GM12865 (cell line): ENCODE measurements around the gene HOXB9.
A peak's percentile ranks its signal among the peaks of the same experiment; 100 is the strongest.

Experiments used
- DNase-seq: peaks from one replicate; pipeline ENCODE4 v3.0.0; 2010; ENCODE audit warnings: low read depth
- H3K4me3 ChIP-seq: 2 replicates; pipeline ENCODE4 v1.5.1; 2011; ENCODE audit warnings: mild to moderate bottlenecking, low read depth, low read length, control low read depth
- TF ChIP-seq, protein P1 (sequence below): IDR thresholded peaks from 2 replicates; pipeline ENCODE4 v1.5.1; 2011; ENCODE audit warnings: low read length, control low read depth, low read depth, inconsistent platforms; ENCODE audit not compliant: insufficient read depth; ENCODE audit errors: missing control alignments

Gene HOXB9

DNA sequence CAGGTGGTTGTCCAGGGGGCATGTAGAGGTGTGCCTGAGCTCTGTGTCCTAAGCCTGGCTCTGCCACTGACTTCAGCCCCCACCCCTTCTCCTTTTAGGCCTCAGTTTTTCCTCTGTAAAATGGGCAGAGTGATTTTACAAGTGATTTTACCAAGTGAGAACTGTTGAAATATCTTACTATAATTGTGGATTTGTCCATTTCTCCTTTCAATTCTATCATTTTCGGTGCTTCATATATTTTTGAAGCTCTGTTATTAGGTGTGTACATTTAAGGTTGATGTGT lies 21.7 kb upstream of the HOXB9 start:
- H3K4me3 ChIP-seq = peak overlapping the region; percentile 57
- no peak for DNase-seq
- TF ChIP-seq, protein P1, sequence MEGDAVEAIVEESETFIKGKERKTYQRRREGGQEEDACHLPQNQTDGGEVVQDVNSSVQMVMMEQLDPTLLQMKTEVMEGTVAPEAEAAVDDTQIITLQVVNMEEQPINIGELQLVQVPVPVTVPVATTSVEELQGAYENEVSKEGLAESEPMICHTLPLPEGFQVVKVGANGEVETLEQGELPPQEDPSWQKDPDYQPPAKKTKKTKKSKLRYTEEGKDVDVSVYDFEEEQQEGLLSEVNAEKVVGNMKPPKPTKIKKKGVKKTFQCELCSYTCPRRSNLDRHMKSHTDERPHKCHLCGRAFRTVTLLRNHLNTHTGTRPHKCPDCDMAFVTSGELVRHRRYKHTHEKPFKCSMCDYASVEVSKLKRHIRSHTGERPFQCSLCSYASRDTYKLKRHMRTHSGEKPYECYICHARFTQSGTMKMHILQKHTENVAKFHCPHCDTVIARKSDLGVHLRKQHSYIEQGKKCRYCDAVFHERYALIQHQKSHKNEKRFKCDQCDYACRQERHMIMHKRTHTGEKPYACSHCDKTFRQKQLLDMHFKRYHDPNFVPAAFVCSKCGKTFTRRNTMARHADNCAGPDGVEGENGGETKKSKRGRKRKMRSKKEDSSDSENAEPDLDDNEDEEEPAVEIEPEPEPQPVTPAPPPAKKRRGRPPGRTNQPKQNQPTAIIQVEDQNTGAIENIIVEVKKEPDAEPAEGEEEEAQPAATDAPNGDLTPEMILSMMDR = no peak

DNA sequence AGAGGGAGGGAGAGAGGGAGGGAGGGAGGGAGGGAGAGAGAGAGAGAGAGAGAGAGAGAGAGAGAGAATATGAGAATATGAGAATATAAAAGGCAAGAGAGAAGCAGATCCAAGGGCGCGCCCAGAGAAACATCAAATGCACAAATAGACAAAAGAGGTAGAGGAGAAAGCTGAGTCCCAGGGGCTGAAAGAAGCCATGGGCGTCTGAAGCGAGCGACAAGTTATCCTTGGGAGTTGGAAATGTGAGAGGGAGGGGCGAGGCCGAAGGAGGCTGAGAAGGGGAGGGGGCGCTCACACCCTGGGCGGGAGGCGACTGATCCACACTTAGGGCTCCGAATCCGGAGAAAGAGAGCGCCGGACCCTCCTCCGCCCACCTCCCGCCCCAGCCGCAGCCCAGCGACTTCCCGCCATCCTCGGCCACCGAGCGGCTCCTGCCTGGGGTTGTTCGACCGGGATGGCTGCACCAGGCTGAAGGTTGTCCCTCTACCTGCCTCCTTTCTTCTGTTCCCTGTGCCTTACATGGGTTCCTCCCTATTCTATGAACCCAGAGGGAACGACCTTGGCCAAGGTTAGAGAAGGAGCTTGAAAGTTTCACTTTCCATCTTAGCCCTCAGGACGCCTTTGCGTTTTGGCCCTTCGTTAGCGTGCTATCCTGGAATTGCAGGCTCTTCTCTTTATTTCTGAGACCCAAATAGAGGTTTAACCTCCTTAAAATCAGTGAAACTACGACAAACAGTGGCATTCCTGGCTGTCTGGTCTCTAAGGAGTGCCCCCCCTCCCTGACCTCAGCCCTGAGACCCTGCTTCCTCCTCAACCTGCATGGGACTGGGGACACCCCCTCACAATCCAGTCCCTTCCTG lies 21.2 kb upstream of the HOXB9 start:
- peak overlapping the region; percentile 57 for H3K4me3 ChIP-seq
- TF ChIP-seq, protein P1 = no peak
- peak; percentile 34 for DNase-seq

DNA sequence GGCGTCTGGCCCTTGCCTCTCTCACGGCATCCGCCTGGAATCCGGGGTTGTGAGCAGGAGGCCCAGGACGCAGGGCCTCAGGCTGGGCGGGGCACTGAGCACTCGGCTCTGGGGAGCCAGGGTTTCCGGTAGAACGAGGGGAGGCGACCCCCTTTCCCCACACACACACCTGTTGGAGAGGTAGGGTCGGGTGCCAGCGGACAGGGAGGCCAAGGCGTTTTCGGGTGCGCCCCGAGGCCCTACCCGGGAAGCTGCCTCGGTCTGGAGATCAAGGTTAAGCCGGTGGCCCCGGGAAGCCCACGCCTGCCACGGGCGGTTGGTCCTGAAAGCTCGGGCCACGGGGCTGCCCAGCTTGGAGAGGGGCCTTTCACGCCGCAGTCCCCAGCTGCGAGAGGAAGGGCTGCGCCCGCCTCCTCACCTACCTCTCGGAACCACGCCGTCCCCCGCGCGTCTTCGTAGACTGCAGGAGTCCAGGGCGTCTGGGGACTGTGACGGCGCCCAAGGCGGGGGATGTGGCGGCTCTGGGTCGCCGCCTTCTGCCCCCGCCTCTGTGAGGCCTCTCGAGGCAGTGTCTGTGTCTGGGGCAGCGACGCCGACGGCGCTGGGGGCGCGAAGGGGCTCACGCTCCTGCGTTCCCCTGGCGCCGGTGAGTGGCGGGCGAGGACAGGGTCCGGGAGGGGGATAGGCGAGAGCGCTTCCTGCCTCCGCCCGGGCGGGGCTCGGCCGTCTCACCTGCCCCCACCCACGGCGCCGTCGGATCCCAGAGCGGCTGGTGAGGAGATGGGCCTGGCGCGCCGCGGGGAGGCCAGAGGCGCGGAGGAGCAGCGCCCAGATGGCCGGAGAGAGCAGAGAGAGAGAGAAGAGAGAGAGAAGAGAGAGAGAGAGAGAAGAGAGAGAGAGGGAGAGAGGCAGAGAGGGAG lies 20.3 kb upstream of the HOXB9 start:
- peak; percentile 31 for DNase-seq
- peak overlapping the region; percentile 57 for H3K4me3 ChIP-seq

DNA sequence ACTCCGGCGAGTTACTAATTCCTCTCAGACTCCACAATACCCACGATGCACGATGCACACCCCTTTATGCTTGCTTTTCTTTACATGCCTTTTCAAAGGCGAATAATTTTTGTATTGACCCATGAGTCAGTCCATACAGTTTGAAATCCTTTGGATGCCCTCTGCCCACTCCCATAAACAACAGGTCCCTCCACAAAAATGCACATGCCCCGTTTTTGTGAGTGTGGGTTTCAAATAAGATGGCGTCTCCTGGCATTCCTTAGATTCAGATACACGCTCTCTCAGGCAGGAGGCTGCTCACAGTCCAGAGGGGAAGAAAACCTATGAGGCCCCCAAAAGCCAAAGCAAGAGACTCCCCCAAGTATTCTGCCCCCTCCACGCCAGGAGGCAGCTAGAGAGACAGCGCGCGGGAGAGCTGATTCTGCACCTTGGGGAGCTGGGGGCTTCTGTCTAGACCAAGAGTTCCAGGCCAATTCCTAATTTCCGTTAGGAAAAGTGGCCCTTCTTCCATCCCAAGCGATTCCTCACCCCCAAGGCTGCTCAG lies 19.6 kb upstream of the HOXB9 start:
- no peak for DNase-seq
- H3K4me3 ChIP-seq = no peak overlapping the region
- TF ChIP-seq, protein P1 = no peak

More for the DNA sequence above, 20.3 kb upstream of the HOXB9 start:
- TF ChIP-seq, protein P1 = no peak

DNA sequence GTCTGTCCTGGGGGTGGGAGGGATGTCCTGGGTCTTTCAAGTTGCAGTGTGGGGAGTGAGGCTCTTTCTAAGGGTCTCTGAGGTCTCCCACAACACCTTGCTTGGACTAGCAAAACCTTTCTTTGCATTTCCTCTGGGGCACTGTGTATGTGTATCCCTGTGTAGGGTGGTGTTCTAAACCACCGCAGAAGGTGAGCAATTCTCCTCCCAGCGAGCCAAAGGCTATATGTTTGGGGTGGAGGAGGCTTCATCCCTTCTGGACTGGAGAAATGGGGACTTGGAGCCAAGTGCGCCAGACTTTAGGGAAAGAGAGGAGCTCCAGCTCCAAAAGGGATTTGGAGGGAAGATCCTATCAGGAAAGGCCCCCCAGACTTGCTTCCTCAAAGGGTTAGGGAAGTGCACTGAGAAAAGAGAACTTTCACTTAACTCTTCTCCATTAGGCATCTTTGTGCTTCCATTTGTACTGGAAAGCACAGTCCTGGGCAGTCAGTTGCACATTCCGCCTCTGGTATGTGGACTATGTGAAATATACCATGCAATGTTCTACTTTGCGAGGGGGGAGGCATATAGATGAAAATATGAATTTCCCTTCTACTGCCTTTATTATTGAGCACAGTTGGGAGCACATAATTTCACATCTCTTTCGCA lies 18.9 kb upstream of the HOXB9 start:
- no peak for DNase-seq
- TF ChIP-seq, protein P1 = no peak
- H3K4me3 ChIP-seq = no peak overlapping the region

DNA sequence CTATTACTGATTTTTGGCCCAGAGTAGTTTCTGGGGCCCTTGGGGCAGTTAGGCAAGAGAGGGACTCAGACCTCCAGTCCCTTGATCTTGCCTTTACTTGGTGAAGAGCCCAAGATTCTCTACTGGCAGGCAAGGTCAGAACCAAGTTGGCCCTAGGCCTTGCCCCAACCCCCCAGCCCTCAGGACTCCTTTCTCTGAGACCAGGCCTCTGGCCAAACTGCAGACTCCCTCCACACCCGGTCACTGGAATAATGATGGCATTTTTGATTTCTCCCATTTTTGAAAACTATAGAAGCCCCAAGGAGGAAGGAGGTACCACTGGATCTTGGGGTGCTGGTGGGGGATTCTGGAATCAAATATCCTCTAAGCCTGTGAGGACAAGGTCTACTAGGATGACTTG lies 18.0 kb upstream of the HOXB9 start:
- no peak overlapping the region for H3K4me3 ChIP-seq
- TF ChIP-seq, protein P1 = no peak
- no peak for DNase-seq
